CD4-positive, alpha-beta memory T cell (primary cell): ENCODE data around the gene CEP152. TPM values are rescaled to one million over a fixed set of nuclear protein-coding genes. Genes with fewer than 3 reads are reported as not detected.

ENCODE experiments used
- CTCF ChIA-PET: fragments of 350-600 bp; sonication (Branson Sonifier 250); formaldehyde crosslinking; loops from one replicate; lab custom pipeline; 2021; ENCODE audit warnings: inconsistent platforms; ENCODE audit not compliant: partially characterized antibody; lab: Charles Lee
- POLR2A ChIA-PET: fragments of 350-600 bp; sonication (Branson Sonifier 250); formaldehyde crosslinking; loops from one replicate; lab custom pipeline; 2021; ENCODE audit not compliant: partially characterized antibody; lab: Charles Lee
- DNase-seq, 5 donors: peaks; one replicate each; pipeline versions ENCODE4 v3.0.0 to v3.0.0-alpha.2; 2020 to 2022; ENCODE audit warnings: mixed read lengths in 1 of 5
- H3K27ac ChIP-seq: one replicate; pipeline ENCODE4 v1.7.0; 2013; ENCODE audit warnings: low read depth, low read length
- H3K27me3 ChIP-seq: 2 replicates; pipeline ENCODE4 v1.7.0; 2013; ENCODE audit warnings: mild to moderate bottlenecking, low read length, moderate library complexity; ENCODE audit not compliant: insufficient read depth
- H3K36me3 ChIP-seq: 2 replicates; pipeline ENCODE4 v1.7.0; 2013; ENCODE audit warnings: mild to moderate bottlenecking, low read length, moderate library complexity; ENCODE audit not compliant: insufficient read depth
- H3K4me1 ChIP-seq: 2 replicates; pipeline ENCODE4 v1.7.0; 2013; ENCODE audit warnings: mild to moderate bottlenecking, low read length, moderate library complexity; ENCODE audit not compliant: insufficient read depth
- H3K4me3 ChIP-seq, 2 donors: one replicate each; pipeline ENCODE4 v1.7.0; 2013; ENCODE audit warnings: low read length in 2 of 2, mild to moderate bottlenecking in 1 of 2
- H3K9me3 ChIP-seq, 2 donors: one replicate each; pipeline ENCODE4 v1.7.0; 2013; ENCODE audit warnings: low read length in 2 of 2, control low read depth in 1 of 2; ENCODE audit not compliant: control insufficient read depth in 1 of 2
- H3K27ac Mint-ChIP-seq, 7 donors: one replicate each; pipeline ENCODE4 v1.8.0; 2020 to 2021; ENCODE audit warnings: mixed read lengths in 7 of 7, mild to moderate bottlenecking in 6 of 7, inconsistent platforms in 3 of 7, moderate library complexity in 3 of 7
- H3K27me3 Mint-ChIP-seq, 2 donors: one replicate each; pipeline ENCODE4 v1.8.0; 2020 to 2021; ENCODE audit warnings: mixed read lengths in 2 of 2
- H3K36me3 Mint-ChIP-seq, 2 donors: one replicate each; pipeline ENCODE4 v1.8.0; 2020 to 2021; ENCODE audit warnings: mixed read lengths in 2 of 2, inconsistent platforms in 1 of 2, mild to moderate bottlenecking in 1 of 2
- H3K4me1 Mint-ChIP-seq, 4 donors: one replicate each; pipeline ENCODE4 v1.8.0; 2020 to 2021; ENCODE audit warnings: mixed read lengths in 4 of 4, mild to moderate bottlenecking in 1 of 4
- H3K4me3 Mint-ChIP-seq, 8 donors: one replicate each; pipeline ENCODE4 v1.8.0; 2020 to 2021; ENCODE audit warnings: mixed read lengths in 8 of 8, mild to moderate bottlenecking in 7 of 8, moderate library complexity in 6 of 8, inconsistent platforms in 3 of 8
- H3K9me3 Mint-ChIP-seq, 8 donors: one replicate each; pipeline ENCODE4 v1.8.0; 2020 to 2021; ENCODE audit warnings: mixed read lengths in 8 of 8, mild to moderate bottlenecking in 5 of 8, inconsistent platforms in 3 of 8, moderate library complexity in 1 of 8
- intact Hi-C: fragments of 100-400 bp; cut with micrococcal nuclease; formaldehyde crosslinking; loops from one replicate; pipeline ENCODE4 v1.15.1; 2023
- polyA plus RNA-seq, 2 donors: library from polyadenylated mRNA; unstranded; fragments of 300-500 nt; fragmentation: Illumina TruSeq; gene quantifications; one replicate each; pipeline ENCODE4 v1.2.3, GENCODE V29; 2021
- total RNA-seq, 2 experiments: library from RNA; stranded (reverse); gene quantifications; one replicate each; pipeline ENCODE4 v1.2.3, GENCODE V29; 2021

CEP152 gene
- total and polyA plus RNA-seq, 4 experiments from 2014 or later, result 3.0 to 15.3 (median 11.3) TPM

- Histone ChIP-seq H3K4me1 (no peaks in the 10 kb centered on the region), H3K4me3 (no peak overlapping the region), H3K27ac (no peak overlapping the region), H3K36me3 (peaks cover 7% of the 10 kb centered on the region), H3K27me3 (no peaks in the 10 kb centered on the region), H3K9me3 (no peaks in the 10 kb centered on the region)
- no peak overlapping the region for H3K4me3 Mint-ChIP-seq
- intact Hi-C loops, result no loop called here
- H3K9me3 Mint-ChIP-seq, result no peaks in the 10 kb centered on the region
- ChIA-PET CTCF (no interaction called here), POLR2A (interaction anchor here (1.3 kb wide), 1 partner anchor 25 kb away, joined by 4 read pairs; the partner anchor contains the start of gene CEP152)
- H3K27me3 Mint-ChIP-seq, result no peaks in the 10 kb centered on the region
- no peak for DNase-seq
- peaks cover 51 to 59% of the 10 kb centered on the region in 2 donors for H3K36me3 Mint-ChIP-seq
- H3K4me1 Mint-ChIP-seq, result peaks cover 0 to 3% (median 0%) of the 10 kb centered on the region in 4 donors
- H3K27ac Mint-ChIP-seq, result no peak overlapping the region
Observed at GRCh38 chr15:48785712-48786111, 25.2 kb downstream of the CEP152 start.

- H3K4me3 ChIP-seq, result no peak overlapping the region
- no peak overlapping the region for H3K27ac Mint-ChIP-seq
- CTCF ChIA-PET, result interaction anchor here (0.6 kb wide), 1 partner anchor 79 kb away, joined by 3 read pairs; no protein-coding TSS in a partner anchor
- no peaks in the 10 kb centered on the region for H3K27me3 ChIP-seq
- peaks cover 0 to 3% (median 0%) of the 10 kb centered on the region in 4 donors for H3K4me1 Mint-ChIP-seq
- peaks cover 7% of the 10 kb centered on the region for H3K36me3 ChIP-seq
- H3K36me3 Mint-ChIP-seq, result peaks cover 53 to 60% of the 10 kb centered on the region in 2 donors
- H3K4me1 ChIP-seq, result no peaks in the 10 kb centered on the region
- no peaks in the 10 kb centered on the region for H3K9me3 Mint-ChIP-seq
- H3K27ac ChIP-seq, result no peak overlapping the region
- H3K4me3 Mint-ChIP-seq, result no peak overlapping the region
- no peaks in the 10 kb centered on the region for H3K9me3 ChIP-seq
- POLR2A ChIA-PET, result no interaction called here
- no peaks in the 10 kb centered on the region for H3K27me3 Mint-ChIP-seq
- intact Hi-C loops, result no loop called here
- no peak for DNase-seq
Observed at GRCh38 chr15:48785195-48785594, 25.7 kb downstream of the CEP152 start.

GRCh38 chr15:48784756-48785155 lies 26.1 kb downstream of the CEP152 start:
- H3K27ac Mint-ChIP-seq, result no peak overlapping the region
- no peak overlapping the region for H3K4me3 Mint-ChIP-seq
- intact Hi-C loops, result no loop called here
- Histone ChIP-seq H3K9me3 (no peaks in the 10 kb centered on the region), H3K4me1 (no peaks in the 10 kb centered on the region), H3K27me3 (no peaks in the 10 kb centered on the region), H3K36me3 (peaks cover 7% of the 10 kb centered on the region), H3K4me3 (no peak overlapping the region), H3K27ac (no peak overlapping the region)
- H3K4me1 Mint-ChIP-seq, result peaks cover 0 to 3% (median 0%) of the 10 kb centered on the region in 4 donors
- POLR2A ChIA-PET, result no interaction called here
- CTCF ChIA-PET, result interaction anchor here (0.6 kb wide), 1 partner anchor 80 kb away, joined by 3 read pairs; no protein-coding TSS in a partner anchor
- peaks cover 54 to 56% of the 10 kb centered on the region in 2 donors for H3K36me3 Mint-ChIP-seq
- no peaks in the 10 kb centered on the region for H3K27me3 Mint-ChIP-seq
- DNase-seq, result no peak
- no peaks in the 10 kb centered on the region for H3K9me3 Mint-ChIP-seq

- Histone ChIP-seq H3K36me3 (peaks cover 7% of the 10 kb centered on the region), H3K27me3 (no peaks in the 10 kb centered on the region), H3K9me3 (no peaks in the 10 kb centered on the region), H3K4me3 (no peak overlapping the region), H3K4me1 (no peaks in the 10 kb centered on the region), H3K27ac (no peak overlapping the region)
- CTCF ChIA-PET, result no interaction called here
- no peaks in the 10 kb centered on the region for H3K27me3 Mint-ChIP-seq
- H3K4me1 Mint-ChIP-seq, result peaks cover 0 to 3% (median 0%) of the 10 kb centered on the region in 4 donors
- POLR2A ChIA-PET, result no interaction called here
- intact Hi-C loops, result no loop called here
- H3K4me3 Mint-ChIP-seq, result no peak overlapping the region
- H3K27ac Mint-ChIP-seq, result no peak overlapping the region
- no peaks in the 10 kb centered on the region for H3K9me3 Mint-ChIP-seq
- DNase-seq, result no peak
- peaks cover 45 to 50% of the 10 kb centered on the region in 2 donors for H3K36me3 Mint-ChIP-seq
Observed at GRCh38 chr15:48782911-48783310, 28.0 kb downstream of the CEP152 start.

GRCh38 chr15:48781481-48782081 lies 29.3 kb downstream of the CEP152 start:
- Mint-ChIP-seq H3K4me3 (no peak overlapping the region), H3K27ac (peak overlapping the region in 1 of 7 donors; percentile 59), H3K4me1 (peaks cover 0 to 3% (median 0%) of the 10 kb centered on the region in 4 donors), H3K27me3 (no peaks in the 10 kb centered on the region), H3K36me3 (peaks cover 45 to 47% of the 10 kb centered on the region in 2 donors), H3K9me3 (no peaks in the 10 kb centered on the region)
- Histone ChIP-seq H3K4me3 (no peak overlapping the region), H3K36me3 (peaks cover 7% of the 10 kb centered on the region), H3K4me1 (no peaks in the 10 kb centered on the region), H3K9me3 (no peaks in the 10 kb centered on the region), H3K27me3 (no peaks in the 10 kb centered on the region), H3K27ac (no peak overlapping the region)
- no peak for DNase-seq
- intact Hi-C loops, result no loop called here
- CTCF ChIA-PET, result no interaction called here
- POLR2A ChIA-PET, result no interaction called here

GRCh38 chr15:48781017-48781416 lies 29.9 kb downstream of the CEP152 start:
- H3K9me3 Mint-ChIP-seq, result no peaks in the 10 kb centered on the region
- peaks cover 7% of the 10 kb centered on the region for H3K36me3 ChIP-seq
- CTCF ChIA-PET, result no interaction called here
- POLR2A ChIA-PET, result no interaction called here
- H3K4me1 ChIP-seq, result no peaks in the 10 kb centered on the region
- no peaks in the 10 kb centered on the region for H3K27me3 ChIP-seq
- H3K36me3 Mint-ChIP-seq, result peaks cover 43 to 46% of the 10 kb centered on the region in 2 donors
- H3K4me1 Mint-ChIP-seq, result peaks cover 0 to 2% (median 0%) of the 10 kb centered on the region in 4 donors
- H3K4me3 Mint-ChIP-seq, result no peak overlapping the region
- intact Hi-C loops, result no loop called here
- H3K27ac Mint-ChIP-seq, result no peak overlapping the region
- DNase-seq, result no peak
- H3K27me3 Mint-ChIP-seq, result no peaks in the 10 kb centered on the region
- no peak overlapping the region for H3K4me3 ChIP-seq
- no peaks in the 10 kb centered on the region for H3K9me3 ChIP-seq
- H3K27ac ChIP-seq, result no peak overlapping the region

GRCh38 chr15:48778331-48778730 lies 32.5 kb downstream of the CEP152 start:
- no peak overlapping the region for H3K27ac ChIP-seq
- ChIA-PET POLR2A (no interaction called here), CTCF (interaction anchor here (1.5 kb wide), 1 partner anchor 23 kb away, joined by 3 read pairs; no protein-coding TSS in a partner anchor)
- H3K9me3 ChIP-seq, result no peaks in the 10 kb centered on the region
- Mint-ChIP-seq H3K9me3 (peaks cover 0 to 13% (median 7%) of the 10 kb centered on the region in 8 donors), H3K27ac (no peak overlapping the region), H3K4me1 (peaks cover 0 to 1% (median under 1%) of the 10 kb centered on the region in 4 donors), H3K27me3 (no peaks in the 10 kb centered on the region), H3K4me3 (no peak overlapping the region), H3K36me3 (peaks cover 54 to 55% of the 10 kb centered on the region in 2 donors)
- DNase-seq, result no peak
- H3K4me3 ChIP-seq, result no peak overlapping the region
- H3K4me1 ChIP-seq, result no peaks in the 10 kb centered on the region
- intact Hi-C loops, result no loop called here
- H3K36me3 ChIP-seq, result peaks cover 7% of the 10 kb centered on the region
- H3K27me3 ChIP-seq, result no peaks in the 10 kb centered on the region
